Hepatocyte (in vitro differentiated cells): ENCODE data around the gene NGEF.

Source experiments
- EZH2 ChIP-seq: fragments of 200-600 bp; sonication (generic); IDR thresholded peaks from 2 replicates; pipeline ENCODE4 v1.6.1; 2016; ENCODE audit warnings: antibody characterized with exemption, mild to moderate bottlenecking, borderline replicate concordance
- TF ChIP-seq, protein P1 (sequence below): fragments of 200-600 bp; sonication (generic); IDR thresholded peaks from 2 replicates; pipeline ENCODE4 v1.5.1; 2016; ENCODE audit warnings: antibody characterized with exemption, mild to moderate bottlenecking; ENCODE audit not compliant: poor library complexity

DNA sequence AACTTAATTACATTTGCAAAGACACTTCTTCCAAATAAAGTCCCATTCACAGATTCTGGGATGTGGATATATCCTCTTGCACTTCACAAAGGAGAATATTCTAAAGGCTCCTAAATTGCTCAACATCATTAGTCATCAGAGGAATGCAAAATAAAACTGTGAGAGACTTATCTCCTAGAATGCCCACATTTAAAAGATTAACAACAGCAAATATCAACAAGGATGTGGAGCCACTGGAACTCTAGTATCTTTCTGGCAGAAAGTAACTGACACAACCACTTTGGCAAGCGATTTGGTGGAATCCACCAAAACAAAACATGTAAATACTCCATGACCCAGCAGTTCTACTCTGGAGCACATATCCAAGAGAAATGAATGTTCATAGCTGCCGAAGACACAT is 24.0 kb upstream of the NGEF start:
- TF ChIP-seq, protein P1, sequence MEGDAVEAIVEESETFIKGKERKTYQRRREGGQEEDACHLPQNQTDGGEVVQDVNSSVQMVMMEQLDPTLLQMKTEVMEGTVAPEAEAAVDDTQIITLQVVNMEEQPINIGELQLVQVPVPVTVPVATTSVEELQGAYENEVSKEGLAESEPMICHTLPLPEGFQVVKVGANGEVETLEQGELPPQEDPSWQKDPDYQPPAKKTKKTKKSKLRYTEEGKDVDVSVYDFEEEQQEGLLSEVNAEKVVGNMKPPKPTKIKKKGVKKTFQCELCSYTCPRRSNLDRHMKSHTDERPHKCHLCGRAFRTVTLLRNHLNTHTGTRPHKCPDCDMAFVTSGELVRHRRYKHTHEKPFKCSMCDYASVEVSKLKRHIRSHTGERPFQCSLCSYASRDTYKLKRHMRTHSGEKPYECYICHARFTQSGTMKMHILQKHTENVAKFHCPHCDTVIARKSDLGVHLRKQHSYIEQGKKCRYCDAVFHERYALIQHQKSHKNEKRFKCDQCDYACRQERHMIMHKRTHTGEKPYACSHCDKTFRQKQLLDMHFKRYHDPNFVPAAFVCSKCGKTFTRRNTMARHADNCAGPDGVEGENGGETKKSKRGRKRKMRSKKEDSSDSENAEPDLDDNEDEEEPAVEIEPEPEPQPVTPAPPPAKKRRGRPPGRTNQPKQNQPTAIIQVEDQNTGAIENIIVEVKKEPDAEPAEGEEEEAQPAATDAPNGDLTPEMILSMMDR: no peak
- no peak for TF ChIP-seq EZH2
